ENCODE results near the gene SGCD. TPM values are rescaled to one million over a fixed set of nuclear protein-coding genes. Genes with fewer than 3 reads are reported as not detected.

SGCD gene
- total and polyA plus RNA-seq, 4 donors, result 0.79 to 20.9 (median 6.0) TPM

DNA sequence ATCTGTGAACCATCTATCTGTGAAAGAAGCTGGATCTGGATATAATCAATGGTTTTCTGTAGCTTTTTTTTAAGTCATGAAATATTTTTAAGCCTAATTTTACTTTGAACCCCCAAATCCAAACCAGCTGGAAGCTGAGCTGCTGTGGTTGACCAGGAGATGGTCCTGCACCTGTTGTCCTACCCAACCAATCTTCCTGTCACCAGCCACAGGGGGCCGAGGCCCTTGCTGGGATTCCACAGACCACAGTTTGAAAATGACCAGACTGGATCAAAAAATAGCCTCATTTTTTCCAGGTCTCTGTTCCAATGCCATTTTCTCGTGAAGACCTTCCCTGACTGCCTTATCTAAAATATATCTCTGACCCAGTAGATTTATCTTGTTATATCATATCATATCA, 200.6 kb downstream of the SGCD start:
- no peak for ATAC-seq (ENCODE audit: insufficient read depth, low FRiP score)
- DNase-seq, result no peak
- 72 to 74% methylated on average over 2 of the region's 2 CpGs for WGBS, 2 donors
- no peak overlapping the region for H3K9ac ChIP-seq (ENCODE audit: insufficient read depth in 1 of 2, low read length in 2 of 2)
- H3K4me1 ChIP-seq (ENCODE audit: control insufficient read depth in 5 of 5, insufficient read depth in 5 of 5, low read length in 5 of 5), result peaks cover 0 to 18% (median 7%) of the 10 kb centered on the region in 5 donors
- H3K4me3 ChIP-seq, result no peak overlapping the region
- no peak overlapping the region for H3K27ac ChIP-seq (ENCODE audit: low read depth in 1 of 2, low read length in 1 of 2)
- no peaks in the 10 kb centered on the region for H3K27me3 ChIP-seq (ENCODE audit: control insufficient read depth in 3 of 3, insufficient read depth in 3 of 3, low read length in 2 of 3)
- no peaks in the 10 kb centered on the region for H3K9me3 ChIP-seq (ENCODE audit: control insufficient read depth in 4 of 4, insufficient read depth in 3 of 4, low read length in 3 of 4)
- TF ChIP-seq, protein P1, sequence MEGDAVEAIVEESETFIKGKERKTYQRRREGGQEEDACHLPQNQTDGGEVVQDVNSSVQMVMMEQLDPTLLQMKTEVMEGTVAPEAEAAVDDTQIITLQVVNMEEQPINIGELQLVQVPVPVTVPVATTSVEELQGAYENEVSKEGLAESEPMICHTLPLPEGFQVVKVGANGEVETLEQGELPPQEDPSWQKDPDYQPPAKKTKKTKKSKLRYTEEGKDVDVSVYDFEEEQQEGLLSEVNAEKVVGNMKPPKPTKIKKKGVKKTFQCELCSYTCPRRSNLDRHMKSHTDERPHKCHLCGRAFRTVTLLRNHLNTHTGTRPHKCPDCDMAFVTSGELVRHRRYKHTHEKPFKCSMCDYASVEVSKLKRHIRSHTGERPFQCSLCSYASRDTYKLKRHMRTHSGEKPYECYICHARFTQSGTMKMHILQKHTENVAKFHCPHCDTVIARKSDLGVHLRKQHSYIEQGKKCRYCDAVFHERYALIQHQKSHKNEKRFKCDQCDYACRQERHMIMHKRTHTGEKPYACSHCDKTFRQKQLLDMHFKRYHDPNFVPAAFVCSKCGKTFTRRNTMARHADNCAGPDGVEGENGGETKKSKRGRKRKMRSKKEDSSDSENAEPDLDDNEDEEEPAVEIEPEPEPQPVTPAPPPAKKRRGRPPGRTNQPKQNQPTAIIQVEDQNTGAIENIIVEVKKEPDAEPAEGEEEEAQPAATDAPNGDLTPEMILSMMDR (IDR thresholded peaks at IDR 0.05; ENCODE audit: control extremely low read depth, extremely low read depth), result no peak
- H3K36me3 ChIP-seq (ENCODE audit: control insufficient read depth in 4 of 4, insufficient read depth in 4 of 4, low read length in 4 of 4), result no peaks in the 10 kb centered on the region

GRCh38 chr5:156528673-156529072, 201.7 kb downstream of the SGCD start:
- Histone ChIP-seq H3K27me3 (ENCODE audit: control insufficient read depth in 3 of 3, insufficient read depth in 3 of 3, low read length in 2 of 3) (no peaks in the 10 kb centered on the region), H3K27ac (ENCODE audit: low read depth in 1 of 2, low read length in 1 of 2) (no peak overlapping the region), H3K4me3 (no peak overlapping the region), H3K36me3 (ENCODE audit: control insufficient read depth in 4 of 4, insufficient read depth in 4 of 4, low read length in 4 of 4) (no peaks in the 10 kb centered on the region), H3K9ac (ENCODE audit: insufficient read depth in 1 of 2, low read length in 2 of 2) (no peak overlapping the region), H3K9me3 (ENCODE audit: control insufficient read depth in 4 of 4, insufficient read depth in 3 of 4, low read length in 3 of 4) (no peaks in the 10 kb centered on the region), H3K4me1 (ENCODE audit: control insufficient read depth in 5 of 5, insufficient read depth in 5 of 5, low read length in 5 of 5) (peaks cover 0 to 18% (median 7%) of the 10 kb centered on the region in 5 donors)
- WGBS, 2 donors, result 89 to 96% methylated on average over 1 of the region's 1 CpG
- TF ChIP-seq, protein P1 (IDR thresholded peaks at IDR 0.05; ENCODE audit: control extremely low read depth, extremely low read depth), result no peak
- no peak for DNase-seq
- no peak for ATAC-seq (ENCODE audit: insufficient read depth, low FRiP score)

DNA sequence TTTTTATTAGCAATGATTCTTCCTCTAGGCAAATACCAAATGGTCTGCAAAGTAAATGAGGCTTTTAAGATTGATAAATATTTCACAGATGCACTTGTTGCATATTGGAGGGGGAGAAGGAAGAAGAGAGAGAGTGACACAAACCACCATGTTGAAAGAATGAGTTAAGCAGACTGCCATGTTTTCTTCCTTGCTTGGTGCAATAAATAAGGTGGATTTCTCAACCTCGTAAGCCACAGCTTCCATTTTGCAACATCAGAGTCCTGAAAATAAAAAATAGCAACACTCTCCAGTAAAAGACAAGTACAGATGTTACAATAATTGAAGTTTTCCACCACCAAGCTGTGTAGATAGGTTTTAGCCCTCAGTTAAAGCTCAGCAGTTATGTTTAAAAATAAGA, 202.9 kb downstream of the SGCD start:
- TF ChIP-seq, protein P1 (IDR thresholded peaks at IDR 0.05; ENCODE audit: control extremely low read depth, extremely low read depth), result no peak
- Histone ChIP-seq H3K36me3 (ENCODE audit: control insufficient read depth in 4 of 4, insufficient read depth in 4 of 4, low read length in 4 of 4) (no peaks in the 10 kb centered on the region), H3K27ac (ENCODE audit: low read depth in 1 of 2, low read length in 1 of 2) (no peak overlapping the region), H3K4me3 (no peak overlapping the region), H3K4me1 (ENCODE audit: control insufficient read depth in 5 of 5, insufficient read depth in 5 of 5, low read length in 5 of 5) (peaks cover 0 to 18% (median 7%) of the 10 kb centered on the region in 5 donors), H3K9ac (ENCODE audit: insufficient read depth in 1 of 2, low read length in 2 of 2) (no peak overlapping the region), H3K9me3 (ENCODE audit: control insufficient read depth in 4 of 4, insufficient read depth in 3 of 4, low read length in 3 of 4) (no peaks in the 10 kb centered on the region), H3K27me3 (ENCODE audit: control insufficient read depth in 3 of 3, insufficient read depth in 3 of 3, low read length in 2 of 3) (no peaks in the 10 kb centered on the region)
- 40 to 55% methylated on average over 1 of the region's 1 CpG for WGBS, 2 donors
- no peak for ATAC-seq (ENCODE audit: insufficient read depth, low FRiP score)
- peak in 2 of 3 donors; percentile 17 to 25 for DNase-seq

DNA sequence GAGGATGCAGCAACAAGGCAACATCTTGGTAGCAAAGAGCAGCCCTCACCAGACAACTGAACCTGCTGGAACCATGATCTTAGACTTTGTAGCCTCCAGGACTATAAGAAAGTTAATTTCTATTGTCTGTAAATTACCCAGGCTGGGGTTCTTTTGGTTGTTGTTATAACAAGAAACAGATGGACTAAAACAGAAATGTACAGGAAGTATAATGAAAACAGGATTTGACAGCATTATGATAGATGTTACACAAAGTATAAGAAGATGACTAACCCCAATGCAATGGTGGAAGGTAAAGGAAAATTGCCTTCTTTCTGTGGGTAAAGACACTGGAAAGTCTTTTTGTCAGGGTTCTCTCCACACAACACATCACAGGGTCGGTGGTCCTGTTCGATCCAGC, 204.2 kb downstream of the SGCD start:
- Histone ChIP-seq H3K27me3 (ENCODE audit: control insufficient read depth in 3 of 3, insufficient read depth in 3 of 3, low read length in 2 of 3) (no peaks in the 10 kb centered on the region), H3K36me3 (ENCODE audit: control insufficient read depth in 4 of 4, insufficient read depth in 4 of 4, low read length in 4 of 4) (no peaks in the 10 kb centered on the region), H3K4me1 (ENCODE audit: control insufficient read depth in 5 of 5, insufficient read depth in 5 of 5, low read length in 5 of 5) (peaks cover 0 to 14% (median 7%) of the 10 kb centered on the region in 5 donors), H3K4me3 (no peak overlapping the region), H3K9me3 (ENCODE audit: control insufficient read depth in 4 of 4, insufficient read depth in 3 of 4, low read length in 3 of 4) (no peaks in the 10 kb centered on the region), H3K9ac (ENCODE audit: insufficient read depth in 1 of 2, low read length in 2 of 2) (no peak overlapping the region), H3K27ac (ENCODE audit: low read depth in 1 of 2, low read length in 1 of 2) (no peak overlapping the region)
- 92 to 94% methylated on average over 2 of the region's 2 CpGs for WGBS, 2 donors
- DNase-seq, result no peak
- no peak for ATAC-seq (ENCODE audit: insufficient read depth, low FRiP score)
- TF ChIP-seq, protein P1 (IDR thresholded peaks at IDR 0.05; ENCODE audit: control extremely low read depth, extremely low read depth), result no peak
